AG04450 (cell line): ENCODE data around the gene SNX21. TPM values are rescaled to one million over a fixed set of nuclear protein-coding genes. Genes with fewer than 3 reads are reported as not detected.

Source experiments
- CTCF ChIA-PET: fragments of 300-600, 350-600 bp; formaldehyde crosslinking; extraction: SDS; loops from one replicate; lab custom pipeline; 2022; ENCODE audit warnings: antibody characterized with exemption, inconsistent platforms; lab: Charles Lee
- POLR2A ChIA-PET: fragments of 350-600 bp; formaldehyde crosslinking; extraction: SDS; loops from one replicate; lab custom pipeline; 2021; ENCODE audit warnings: antibody characterized with exemption, inconsistent platforms; lab: Yijun Ruan, JAX
- DNase-seq: peaks from one replicate; pipeline ENCODE4 v3.0.0-alpha.2; 2011; ENCODE audit warnings: low read depth, low spot score
- H3K27ac ChIP-seq: one replicate; pipeline ENCODE4 v1.5.1; 2012; ENCODE audit warnings: low read depth, low read length, control low read depth
- H3K27me3 ChIP-seq: one replicate; pipeline ENCODE4 v1.6.0; 2012; ENCODE audit warnings: low read length; ENCODE audit not compliant: control insufficient read depth, insufficient read depth
- H3K4me3 ChIP-seq: 2 replicates; pipeline ENCODE4 v1.5.1; 2011; ENCODE audit warnings: mild to moderate bottlenecking, low read depth, low read length, control low read depth
- H3K9me3 ChIP-seq: 2 replicates; pipeline ENCODE4 v1.5.1; 2012; ENCODE audit warnings: low read length; ENCODE audit not compliant: control insufficient read depth, insufficient read depth
- polyA plus RNA-seq: library from polyadenylated mRNA; depleted of rRNA; stranded (reverse); fragments of >200 nt; gene quantifications from 2 replicates; pipeline ENCODE4 v1.2.3, GENCODE V29; 2011
- TF ChIP-seq, protein P1 (sequence below): IDR thresholded peaks from 2 replicates; pipeline ENCODE4 v1.5.1; 2011; ENCODE audit warnings: low read depth, low read length, control low read depth, inconsistent platforms

The SNX21 gene
- polyA plus RNA-seq, 1 experiment = 9.2 TPM

GRCh38 chr20:45813006-45813340 lies 20.6 kb upstream of the SNX21 start:
- TF ChIP-seq, protein P1, sequence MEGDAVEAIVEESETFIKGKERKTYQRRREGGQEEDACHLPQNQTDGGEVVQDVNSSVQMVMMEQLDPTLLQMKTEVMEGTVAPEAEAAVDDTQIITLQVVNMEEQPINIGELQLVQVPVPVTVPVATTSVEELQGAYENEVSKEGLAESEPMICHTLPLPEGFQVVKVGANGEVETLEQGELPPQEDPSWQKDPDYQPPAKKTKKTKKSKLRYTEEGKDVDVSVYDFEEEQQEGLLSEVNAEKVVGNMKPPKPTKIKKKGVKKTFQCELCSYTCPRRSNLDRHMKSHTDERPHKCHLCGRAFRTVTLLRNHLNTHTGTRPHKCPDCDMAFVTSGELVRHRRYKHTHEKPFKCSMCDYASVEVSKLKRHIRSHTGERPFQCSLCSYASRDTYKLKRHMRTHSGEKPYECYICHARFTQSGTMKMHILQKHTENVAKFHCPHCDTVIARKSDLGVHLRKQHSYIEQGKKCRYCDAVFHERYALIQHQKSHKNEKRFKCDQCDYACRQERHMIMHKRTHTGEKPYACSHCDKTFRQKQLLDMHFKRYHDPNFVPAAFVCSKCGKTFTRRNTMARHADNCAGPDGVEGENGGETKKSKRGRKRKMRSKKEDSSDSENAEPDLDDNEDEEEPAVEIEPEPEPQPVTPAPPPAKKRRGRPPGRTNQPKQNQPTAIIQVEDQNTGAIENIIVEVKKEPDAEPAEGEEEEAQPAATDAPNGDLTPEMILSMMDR = no peak

GRCh38 chr20:45813489-45813888 lies 20.1 kb upstream of the SNX21 start:
- ChIA-PET POLR2A (interaction anchor here (0.8 to 2.0 kb wide), 4 partner anchors 20 to 78 kb away, joined by 3 to 5 read pairs (median 4); partner anchors contain the start of genes CTSA, NEURL2 and SNX21), CTCF (interaction anchor here (2.3 to 2.4 kb wide), 2 partner anchors 14 to 43 kb away, joined by 5 to 16 read pairs; no protein-coding TSS in a partner anchor)
- Histone ChIP-seq H3K4me3 (peak overlapping the region; percentile 73), H3K9me3 (no peaks in the 10 kb centered on the region; the same call in 1 of the 2 replicates), H3K27me3 (no peaks in the 10 kb centered on the region), H3K27ac (no peak overlapping the region)
- TF ChIP-seq, protein P1 = no peak
- DNase-seq = no peak

More at GRCh38 chr20:45813006-45813340, 20.6 kb upstream of the SNX21 start:
- no peak overlapping the region for H3K27ac ChIP-seq
- no peaks in the 10 kb centered on the region; the same call in 1 of the 2 replicates for H3K9me3 ChIP-seq
- ChIA-PET POLR2A (interaction anchor here (0.9 to 2.0 kb wide), 3 partner anchors 21 to 71 kb away, joined by 3 to 5 read pairs (median 5); partner anchors contain the start of genes SNX21 and ZSWIM1), CTCF (interaction anchor here (0.6 to 2.4 kb wide), 3 partner anchors 14 to 158 kb away, joined by 5 to 16 read pairs (median 6); no protein-coding TSS in a partner anchor)
- peak overlapping the region; percentile 73 for H3K4me3 ChIP-seq
- no peak for DNase-seq
- H3K27me3 ChIP-seq = no peaks in the 10 kb centered on the region

- TF ChIP-seq, protein P1 = no peak
- ChIA-PET CTCF (interaction anchor here (0.5 to 2.4 kb wide), 4 partner anchors 15 to 199 kb away, joined by 3 to 16 read pairs (median 4); no protein-coding TSS in a partner anchor), POLR2A (interaction anchor here (0.7 to 2.0 kb wide), 4 partner anchors 20 to 593 kb away, joined by 3 to 5 read pairs (median 3); partner anchors contain the start of genes CTSA, NEURL2 and SNX21)
- Histone ChIP-seq H3K9me3 (no peaks in the 10 kb centered on the region; the same call in 1 of the 2 replicates), H3K27ac (no peak overlapping the region), H3K27me3 (no peaks in the 10 kb centered on the region), H3K4me3 (peak overlapping the region; percentile 2)
- DNase-seq = no peak
Observed at GRCh38 chr20:45814314-45814713, 19.3 kb upstream of the SNX21 start.

DNA sequence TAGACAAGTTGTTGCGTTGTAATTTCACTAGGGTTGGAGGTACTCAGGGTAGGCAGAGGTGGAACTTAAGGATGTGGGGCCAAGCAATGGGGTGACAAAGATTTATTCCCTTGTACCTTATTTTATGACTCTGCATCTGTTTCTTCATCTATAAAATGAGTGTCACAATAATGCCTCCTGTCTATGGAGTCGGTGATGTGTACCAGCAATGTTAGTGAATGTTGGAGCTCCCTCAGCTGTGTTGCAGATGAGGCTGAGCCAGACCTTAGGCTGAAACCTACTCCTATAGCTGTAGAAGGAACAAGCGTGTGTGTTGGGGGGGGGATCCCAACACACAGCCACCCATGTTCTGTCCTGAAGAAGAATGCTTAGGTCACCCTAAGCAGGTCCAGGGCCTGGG lies 16.6 kb upstream of the SNX21 start:
- no peak for DNase-seq
- H3K27ac ChIP-seq = no peak overlapping the region
- CTCF ChIA-PET = interaction anchor here (0.6 to 1.3 kb wide), 4 partner anchors 10 to 526 kb away, joined by 3 read pairs; no protein-coding TSS in a partner anchor
- POLR2A ChIA-PET = interaction anchor here (0.6 to 2.3 kb wide), 6 partner anchors 10 to 145 kb away, joined by 3 to 6 read pairs (median 4); partner anchors contain the start of genes SNX21 and ZSWIM1
- no peaks in the 10 kb centered on the region for H3K9me3 ChIP-seq
- no peak overlapping the region for H3K4me3 ChIP-seq
- H3K27me3 ChIP-seq = peaks cover under 1% of the 10 kb centered on the region
- TF ChIP-seq, protein P1 = no peak
